HG03196 (cell line): Measurements from ENCODE around the gene SHTN1.

ENCODE experiments used
- ATAC-seq: cut with Tn5 transposase; IDR thresholded peaks from one replicate; pipeline ENCODE4 v1.9.1; 2021; ENCODE audit not compliant: unreplicated experiment

SHTN1 gene

DNA sequence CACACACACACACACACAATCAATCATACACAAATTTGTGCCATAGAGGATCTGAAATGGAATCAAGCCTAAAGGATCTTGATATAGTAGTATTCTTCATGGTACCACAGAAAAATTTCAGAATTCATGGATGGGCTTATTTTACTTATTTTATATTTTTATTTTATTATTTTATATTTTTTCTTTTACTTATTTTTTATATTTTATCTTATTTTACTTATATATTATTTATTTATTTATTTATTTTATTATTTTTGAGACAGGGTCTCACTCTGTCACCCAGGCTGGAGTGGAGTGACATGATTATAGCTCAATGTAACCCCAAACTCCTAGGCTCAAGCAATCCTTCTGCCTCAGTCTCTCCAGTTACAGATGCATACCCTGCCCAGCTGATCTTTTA is 16.7 kb downstream of the SHTN1 start:
- ATAC-seq, result no peak

DNA sequence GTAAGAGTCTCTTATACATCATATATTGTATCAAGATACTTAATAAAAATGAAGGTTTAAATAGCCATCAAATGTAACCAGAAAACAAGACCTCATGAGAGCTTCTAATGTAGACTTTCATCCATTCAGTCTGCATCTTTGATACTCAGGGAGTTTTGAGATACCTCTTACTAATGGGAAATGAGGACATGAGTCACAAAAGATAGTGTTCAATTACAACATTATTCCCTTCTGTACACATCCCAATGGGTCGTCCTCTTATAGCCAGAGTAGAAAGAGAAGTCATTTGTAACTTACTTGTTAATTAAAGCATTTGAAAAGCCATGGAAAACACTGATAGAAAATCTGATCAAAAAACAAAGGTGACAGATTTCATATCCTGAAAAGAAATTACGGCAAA is 19.4 kb downstream of the SHTN1 start:
- ATAC-seq, result no peak

DNA sequence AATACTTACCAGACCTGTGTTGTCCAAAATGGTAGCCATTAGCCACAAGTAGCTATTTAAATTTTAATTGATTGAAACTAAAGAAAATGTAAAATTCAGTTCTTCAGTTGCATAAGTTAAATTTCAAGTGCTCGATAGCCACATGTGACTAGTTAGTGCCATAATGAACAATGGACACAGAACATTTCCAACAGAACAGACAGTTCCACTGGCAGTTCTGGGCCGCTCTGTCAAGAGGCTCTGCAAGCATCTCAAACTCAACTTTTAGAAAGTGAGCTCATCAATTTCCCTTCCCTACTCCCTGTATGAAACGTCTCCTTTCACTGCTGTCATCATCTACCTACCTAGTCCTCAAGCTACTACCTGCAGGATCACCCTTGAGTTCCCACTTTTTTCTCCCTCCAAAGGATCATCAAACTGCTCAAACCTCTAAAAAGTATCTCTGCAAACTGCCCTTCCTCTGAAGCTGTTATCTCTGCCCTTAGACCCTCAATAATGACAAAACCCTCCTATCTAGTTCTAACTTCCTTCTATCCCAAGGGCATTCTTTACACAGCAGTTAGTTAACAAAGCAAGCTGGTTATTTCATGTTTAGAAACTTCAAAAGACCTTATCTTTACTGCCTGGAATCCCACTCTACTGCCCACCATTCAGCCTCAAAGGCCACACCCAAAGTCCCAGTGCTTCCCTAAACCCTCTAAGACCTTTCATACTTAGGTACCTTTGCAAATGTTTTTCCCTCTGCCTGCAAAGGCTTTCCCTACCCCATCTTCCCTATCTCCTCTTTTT is 20.6 kb downstream of the SHTN1 start:
- ATAC-seq, result no peak

DNA sequence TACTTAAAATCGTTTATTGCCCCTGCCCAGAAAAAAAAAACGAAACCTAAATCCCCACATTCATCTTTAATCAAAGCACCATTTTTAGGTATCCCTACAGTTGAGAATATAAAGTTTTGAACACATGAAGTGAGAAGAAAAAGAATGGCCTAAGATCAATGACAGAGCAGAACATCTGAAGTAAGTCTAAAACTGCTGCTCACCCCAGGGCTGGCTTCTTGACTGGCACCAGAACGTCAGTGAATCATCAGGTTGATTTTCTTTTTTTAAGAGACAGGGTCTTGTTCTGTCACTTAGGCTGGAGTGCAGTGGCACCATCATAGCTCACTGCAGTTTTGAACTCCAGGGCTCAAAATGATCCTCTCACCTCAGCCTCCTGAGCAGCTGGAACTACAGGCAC is 24.9 kb downstream of the SHTN1 start:
- ATAC-seq, result no peak

DNA sequence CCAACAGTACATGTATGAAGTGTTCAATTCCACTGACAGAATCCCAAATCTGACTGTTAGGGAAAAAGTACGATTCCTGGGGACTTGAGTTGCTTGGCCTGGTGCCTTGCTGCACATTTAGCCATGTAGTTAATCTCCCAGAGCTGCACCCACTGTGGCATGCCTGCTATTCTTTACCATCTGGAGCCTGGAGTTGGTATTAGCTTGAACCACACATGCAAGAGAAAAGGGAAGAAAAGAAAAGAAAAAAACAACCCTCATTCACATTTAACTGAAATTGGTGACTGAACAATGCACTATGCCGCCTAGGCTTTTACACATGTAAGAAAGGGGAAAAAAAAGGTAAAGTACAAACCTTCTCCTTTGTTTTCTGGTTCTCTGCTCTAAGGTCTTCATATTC is 26.1 kb downstream of the SHTN1 start:
- no peak for ATAC-seq

DNA sequence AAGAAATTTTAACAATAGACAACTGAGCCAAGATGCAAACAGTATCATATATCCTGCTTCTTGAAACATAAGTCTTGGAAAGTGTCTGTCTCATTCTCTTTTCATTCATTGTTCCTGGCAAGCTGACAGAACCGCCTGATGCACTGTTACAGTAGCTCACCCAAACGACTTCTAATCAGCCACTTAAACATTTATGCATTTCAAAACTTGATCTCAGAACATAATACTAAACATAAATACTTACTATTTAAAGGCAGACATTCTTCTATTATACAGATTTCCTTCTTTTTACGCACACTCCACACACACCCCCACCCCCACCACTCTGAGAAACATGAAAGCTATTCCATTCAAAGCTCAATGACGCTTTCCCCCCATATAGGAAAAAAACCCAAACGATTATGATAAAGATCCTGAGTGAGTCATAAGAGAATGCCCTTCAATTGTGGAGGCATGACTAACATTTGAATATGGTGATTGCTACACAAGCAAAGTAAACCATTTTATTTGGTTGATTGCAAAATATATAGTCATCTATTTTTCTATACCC is 30.5 kb downstream of the SHTN1 start:
- ATAC-seq, result no peak

DNA sequence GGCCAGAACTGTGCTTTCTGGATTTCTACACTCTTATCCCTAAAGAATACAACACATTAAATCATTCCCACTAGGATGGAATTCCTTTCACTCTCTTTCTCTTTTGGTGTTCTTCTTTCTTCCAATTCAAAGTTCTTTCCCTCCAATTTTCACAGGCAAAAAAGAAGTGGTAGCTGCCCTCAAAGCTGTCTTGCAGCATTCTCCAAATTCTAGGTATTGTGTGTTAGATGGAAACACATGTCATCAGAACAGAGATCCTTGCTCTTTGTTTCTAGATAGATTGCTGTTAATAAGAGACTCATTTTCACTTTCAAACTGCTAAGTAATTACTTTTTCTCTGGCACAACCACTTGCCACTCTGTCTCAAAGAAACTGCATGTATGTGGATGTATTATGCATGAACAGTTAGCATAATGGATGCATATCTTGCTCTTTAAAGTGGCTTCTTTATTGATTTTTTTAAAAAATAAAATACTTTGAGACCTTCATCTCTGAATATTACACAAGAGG is 31.0 kb downstream of the SHTN1 start:
- ATAC-seq, result no peak

DNA sequence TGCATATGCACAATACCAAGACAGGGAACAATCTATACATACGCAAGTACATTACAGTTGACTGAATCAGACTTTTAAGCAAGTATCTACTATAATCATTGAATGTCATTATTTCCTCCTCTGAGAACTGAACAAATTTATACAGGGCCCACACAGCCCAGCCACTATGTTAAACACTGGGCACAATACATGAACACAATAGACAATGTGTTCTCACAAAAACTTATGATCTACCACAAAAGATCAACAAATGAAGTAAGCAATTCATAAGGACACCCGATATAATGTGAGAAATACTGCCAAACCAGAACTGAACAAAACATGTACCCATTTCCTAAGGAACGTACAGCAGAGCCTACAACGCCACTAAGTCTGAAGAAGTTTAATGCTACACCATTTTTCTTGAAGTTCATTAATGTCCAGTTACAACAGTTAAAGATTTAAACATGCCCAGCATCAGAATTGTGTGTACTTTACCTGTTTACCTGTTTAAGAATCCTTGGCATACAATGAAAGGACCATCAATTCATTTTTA is 31.5 kb downstream of the SHTN1 start:
- ATAC-seq, result no peak

DNA sequence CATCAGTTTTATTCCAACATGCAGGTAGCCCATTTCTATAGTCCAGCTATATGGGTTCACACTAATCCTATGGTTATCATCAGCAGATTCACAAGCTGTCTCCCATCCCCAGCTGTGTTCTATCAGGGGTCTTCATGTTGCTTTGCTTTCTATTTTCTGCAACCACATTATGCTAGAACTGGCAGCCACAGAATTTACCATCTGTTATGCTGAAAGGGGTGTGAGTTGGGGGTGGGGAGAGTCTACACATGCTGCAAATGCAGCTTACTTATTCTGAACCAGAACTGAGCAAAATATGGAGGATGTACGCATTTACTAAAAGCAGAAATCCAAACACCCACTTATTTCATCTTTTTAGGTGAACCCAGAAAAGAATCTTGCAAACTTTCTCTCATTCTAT is 32.9 kb downstream of the SHTN1 start:
- no peak for ATAC-seq

DNA sequence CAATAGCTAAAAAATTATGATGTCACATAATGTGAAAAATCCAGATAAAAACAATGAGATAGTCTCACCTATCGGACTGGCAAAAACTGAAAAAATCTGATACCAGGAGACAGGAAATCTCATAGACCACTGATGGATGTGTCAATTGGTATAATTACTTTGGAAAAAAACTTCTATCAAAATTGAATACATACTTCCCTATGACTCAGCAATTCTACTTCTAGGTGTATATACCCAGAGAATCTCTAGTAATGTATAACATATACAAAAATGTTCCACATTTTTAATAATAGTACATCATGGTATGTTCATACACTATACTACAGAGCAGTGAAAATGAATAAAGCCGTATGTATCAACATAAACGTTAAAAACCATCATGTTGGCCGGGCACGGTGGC is 34.9 kb downstream of the SHTN1 start:
- ATAC-seq, result no peak

DNA sequence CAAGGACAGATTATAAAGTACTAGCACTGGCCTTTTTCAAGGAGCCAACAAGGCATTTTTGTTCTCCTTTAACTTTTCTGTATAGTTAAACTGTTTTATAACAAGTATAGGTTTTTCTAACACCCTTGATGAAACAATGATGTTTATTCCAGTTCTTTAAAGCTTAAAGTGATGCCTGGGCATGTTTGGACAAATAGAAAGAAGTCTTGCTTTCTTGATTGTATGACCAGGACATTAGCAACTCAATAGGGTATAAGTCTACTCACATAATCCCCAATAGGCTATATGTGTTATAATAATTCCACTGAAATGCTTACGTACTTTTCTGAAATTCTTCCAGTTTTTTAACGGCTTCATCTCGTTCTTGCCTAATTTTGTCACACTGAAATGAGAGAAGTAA is 36.7 kb downstream of the SHTN1 start:
- ATAC-seq, result no peak

DNA sequence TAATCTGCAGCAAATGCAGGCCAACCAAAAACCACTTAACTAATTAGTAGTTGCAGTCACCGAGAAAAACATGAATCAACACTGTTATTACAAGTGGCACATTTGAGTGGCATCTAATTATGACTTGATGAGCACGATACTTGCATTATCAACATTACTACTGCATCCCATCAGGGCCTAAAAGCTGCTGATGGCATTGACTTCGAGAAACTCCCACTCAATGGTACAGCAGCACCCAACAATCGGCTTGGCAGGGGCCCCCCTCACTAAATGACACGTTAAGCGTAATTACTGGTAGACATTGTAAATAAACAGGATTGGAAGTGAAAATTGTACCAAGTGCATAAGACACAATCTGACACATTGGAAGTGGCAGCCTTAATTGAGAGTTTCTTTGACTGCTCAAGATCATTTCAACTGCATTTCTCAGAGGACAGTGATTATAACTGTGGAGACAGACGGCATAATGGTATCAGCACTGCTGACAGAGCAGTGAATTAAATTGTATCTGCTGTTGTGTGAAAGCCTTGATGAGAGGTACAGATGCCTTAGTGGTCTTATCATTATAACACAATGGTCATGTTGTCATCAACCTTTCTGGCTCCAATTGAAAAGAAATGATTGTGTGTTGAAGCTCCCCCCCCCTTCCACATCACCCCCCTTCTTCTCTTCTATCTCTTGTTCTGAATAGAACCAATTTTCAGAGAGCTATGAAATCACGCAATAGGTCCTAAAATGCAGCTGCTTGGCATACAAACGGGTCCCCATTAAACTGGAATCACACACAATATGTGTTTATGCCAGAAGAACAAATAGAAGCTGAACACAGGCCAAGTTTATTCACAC is 43.4 kb downstream of the SHTN1 start:
- no peak for ATAC-seq

DNA sequence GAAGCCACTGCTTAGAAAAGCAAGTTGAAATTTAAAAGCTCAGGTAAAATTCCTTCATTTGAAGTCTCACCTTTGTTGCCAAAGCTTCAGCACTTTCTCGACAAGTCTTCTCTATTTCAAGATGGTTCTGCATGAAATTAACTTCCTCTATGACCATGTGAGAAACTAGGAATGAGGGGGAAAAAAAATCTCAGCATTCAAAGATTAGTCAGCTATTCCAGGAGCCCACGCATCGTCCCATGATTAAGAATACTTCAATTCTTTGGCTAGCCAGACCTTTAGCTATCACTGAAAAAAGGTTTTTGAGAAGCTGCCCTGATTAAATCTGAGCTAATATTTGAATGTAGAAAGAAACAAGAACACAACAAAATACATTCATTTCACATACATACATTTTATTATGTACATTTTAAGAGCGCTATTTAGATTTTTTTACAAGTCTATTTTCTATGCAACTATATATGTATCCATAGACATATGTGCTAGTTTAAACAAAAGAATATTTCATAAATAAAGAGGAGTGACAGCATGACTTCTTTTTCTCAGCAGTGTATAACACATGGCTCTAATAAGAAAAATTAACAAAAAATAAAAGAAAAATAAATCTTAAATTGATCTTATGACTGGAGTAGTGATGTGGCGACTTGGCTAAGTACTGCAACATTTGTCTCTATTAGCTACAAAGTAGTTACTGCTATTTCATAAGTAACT is 44.8 kb downstream of the SHTN1 start:
- no peak for ATAC-seq

DNA sequence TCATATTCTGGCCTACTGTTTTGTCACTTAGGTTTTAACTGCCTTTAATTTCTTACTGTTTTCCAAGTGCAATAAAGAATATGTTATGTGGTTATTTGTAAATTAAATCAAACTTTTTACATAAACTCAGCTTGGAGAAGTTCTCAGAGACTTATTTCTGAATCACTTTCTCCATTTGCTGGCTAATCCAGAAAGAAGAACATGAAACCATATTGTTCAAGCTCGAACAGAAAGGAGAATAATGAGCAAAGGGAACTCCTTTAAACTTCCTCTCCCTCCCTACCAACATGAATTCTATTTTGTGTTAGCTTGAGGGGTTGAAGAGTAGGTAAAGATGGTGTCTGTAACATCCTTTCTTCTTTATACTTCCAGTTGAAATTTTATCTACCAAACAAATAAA is 52.3 kb downstream of the SHTN1 start:
- no peak for ATAC-seq

DNA sequence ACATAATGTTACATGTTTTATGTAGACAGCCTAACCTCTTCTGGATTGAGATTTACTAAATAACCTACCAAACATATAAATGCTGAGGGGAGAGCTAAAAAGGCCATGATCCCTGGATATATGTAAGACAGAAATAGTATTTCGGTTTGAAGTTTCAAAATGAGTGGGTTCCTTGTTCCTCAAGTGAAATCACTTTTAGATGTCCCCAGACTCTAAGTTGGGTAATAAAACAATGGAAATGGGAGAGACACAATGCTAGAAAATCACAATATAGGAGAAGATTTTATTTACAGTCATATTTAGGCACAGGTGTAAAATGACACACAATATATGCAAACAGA is 56.5 kb downstream of the SHTN1 start:
- ATAC-seq, result no peak

DNA sequence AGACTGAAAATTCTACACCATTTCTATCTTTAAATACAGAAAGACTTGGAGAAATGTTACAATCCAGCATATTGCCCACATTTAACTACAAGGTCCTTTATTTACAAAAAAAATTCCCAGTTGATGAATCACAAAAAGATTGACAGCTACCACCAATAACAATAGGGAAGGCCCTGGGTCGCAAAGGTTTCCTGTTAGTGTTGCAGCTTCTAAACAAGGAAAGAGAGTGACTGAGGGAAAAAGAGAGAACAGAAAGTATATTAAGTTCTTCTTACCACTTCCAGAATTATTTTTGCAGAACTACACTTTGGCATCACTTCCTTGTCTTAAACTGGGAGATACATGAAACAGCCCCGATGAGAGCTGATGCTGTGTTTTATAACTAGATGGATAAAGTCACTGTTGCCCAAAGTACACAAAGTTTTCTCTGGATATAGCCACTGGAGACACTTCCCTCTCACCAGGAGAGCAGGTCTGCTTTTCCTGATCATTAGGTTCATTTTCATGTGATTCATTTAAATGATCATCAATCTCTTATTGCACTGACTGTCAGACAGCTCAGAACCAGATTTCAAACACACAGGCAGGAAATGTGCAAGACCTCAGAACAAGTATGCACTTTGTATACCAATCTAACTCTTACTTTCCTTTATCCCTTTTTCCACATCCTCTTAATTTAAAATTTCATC is 57.0 kb downstream of the SHTN1 start:
- no peak for ATAC-seq

DNA sequence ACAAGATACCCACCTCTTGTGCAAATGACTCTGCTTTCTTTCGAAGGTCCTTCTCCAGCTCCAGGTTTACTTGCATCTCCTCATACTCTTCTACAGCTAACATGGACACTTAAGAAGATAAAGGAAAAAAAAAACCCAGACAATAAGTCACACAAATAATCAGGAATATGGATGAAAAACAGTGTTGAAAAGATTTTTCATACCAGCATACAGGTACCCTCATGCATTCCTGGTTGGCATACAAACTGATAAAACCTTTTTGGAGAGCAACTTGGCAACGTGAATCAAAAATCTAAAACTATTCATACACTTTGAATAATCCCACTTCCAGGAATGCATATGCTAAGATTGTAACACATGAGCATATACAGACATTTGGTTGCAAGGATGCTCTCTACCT is 60.1 kb downstream of the SHTN1 start:
- ATAC-seq, result no peak

DNA sequence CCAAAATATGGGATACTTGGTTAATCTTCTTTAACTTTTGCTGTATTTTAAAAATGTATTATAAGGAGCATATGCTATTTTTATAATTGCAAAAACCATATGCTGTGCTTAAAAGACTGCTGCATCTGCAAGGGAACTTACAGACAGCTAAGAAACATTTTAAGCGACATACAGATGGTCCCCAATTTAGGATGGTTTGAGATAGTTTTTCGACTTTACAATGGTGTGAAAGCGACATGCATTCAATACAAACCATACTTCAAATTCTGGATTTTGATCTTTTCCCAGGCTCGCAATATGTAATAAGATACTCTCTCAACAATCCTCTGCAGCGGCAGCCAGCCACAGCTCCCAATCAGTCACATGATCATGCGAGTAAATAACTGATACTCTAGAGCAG is 73.2 kb downstream of the SHTN1 start:
- no peak for ATAC-seq

DNA sequence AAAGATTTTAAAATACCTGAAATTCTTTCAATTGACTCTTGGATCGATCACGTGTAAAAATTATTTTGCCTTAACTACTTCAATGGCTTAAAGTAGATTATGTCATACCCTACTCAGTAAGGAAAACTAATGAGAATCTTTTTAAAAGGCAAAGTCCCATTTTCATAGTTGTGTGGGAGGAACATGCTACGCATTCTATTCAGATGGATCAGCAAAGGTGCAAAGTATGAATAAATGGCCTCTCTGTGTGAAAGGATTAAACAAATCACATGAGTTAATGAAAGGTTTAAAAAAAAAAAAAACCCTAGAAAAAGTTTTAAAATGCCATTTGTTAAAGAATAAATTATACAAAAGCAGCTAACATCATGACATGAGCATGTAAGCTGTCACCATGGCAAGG is 78.6 kb downstream of the SHTN1 start:
- ATAC-seq, result no peak

DNA sequence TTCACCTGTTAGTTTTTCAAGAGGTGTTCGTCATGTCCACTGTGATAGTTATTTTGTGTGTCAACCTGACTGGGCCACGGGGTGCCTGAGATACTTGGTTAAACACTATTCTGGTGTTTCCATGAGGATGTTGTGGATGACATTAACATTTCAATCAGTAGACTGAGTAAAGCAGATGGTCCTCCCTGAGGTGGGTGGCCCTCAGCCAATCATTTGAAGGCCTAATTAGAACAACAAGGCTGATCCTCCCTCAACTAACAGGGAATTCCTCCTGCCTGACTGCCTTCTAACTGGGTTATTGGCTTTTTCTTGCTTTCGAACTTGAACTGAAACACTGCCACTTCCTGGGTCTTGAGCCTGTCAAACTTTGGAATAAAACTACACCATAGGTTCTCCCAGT is 79.9 kb downstream of the SHTN1 start:
- ATAC-seq, result no peak

DNA sequence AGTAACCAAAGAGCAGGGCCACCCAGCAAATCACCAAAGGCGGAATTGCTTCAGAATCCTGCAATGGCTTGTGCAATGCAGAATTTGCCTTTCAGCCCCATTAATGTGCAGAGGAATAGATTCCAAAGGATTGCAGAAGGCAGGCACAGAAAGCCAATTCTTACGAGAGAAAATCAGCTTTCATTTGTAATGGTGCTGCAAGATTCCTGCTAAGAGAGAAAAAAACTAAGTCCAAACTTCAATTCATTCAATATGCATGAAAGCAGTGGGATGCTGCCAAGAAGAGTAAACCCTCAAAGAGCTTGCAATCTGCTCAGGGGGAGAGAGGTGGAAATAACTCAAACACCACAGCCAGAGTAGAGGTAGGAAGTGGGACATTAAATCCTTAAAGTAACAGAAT is 85.3 kb downstream of the SHTN1 start:
- ATAC-seq, result no peak
